GM12873 (cell line): ENCODE data around the gene PCDHGA10.
A peak's percentile ranks its signal among the peaks of the same experiment; 100 is the strongest.

Experiments used
- TF ChIP-seq, protein P1 (sequence below): IDR thresholded peaks from 2 replicates; pipeline ENCODE4 v1.5.1; 2012; ENCODE audit warnings: low read depth, mild to moderate bottlenecking, moderate library complexity, low read length, control low read depth; ENCODE audit not compliant: insufficient read depth; ENCODE audit errors: missing control alignments

PCDHGA10 gene

DNA sequence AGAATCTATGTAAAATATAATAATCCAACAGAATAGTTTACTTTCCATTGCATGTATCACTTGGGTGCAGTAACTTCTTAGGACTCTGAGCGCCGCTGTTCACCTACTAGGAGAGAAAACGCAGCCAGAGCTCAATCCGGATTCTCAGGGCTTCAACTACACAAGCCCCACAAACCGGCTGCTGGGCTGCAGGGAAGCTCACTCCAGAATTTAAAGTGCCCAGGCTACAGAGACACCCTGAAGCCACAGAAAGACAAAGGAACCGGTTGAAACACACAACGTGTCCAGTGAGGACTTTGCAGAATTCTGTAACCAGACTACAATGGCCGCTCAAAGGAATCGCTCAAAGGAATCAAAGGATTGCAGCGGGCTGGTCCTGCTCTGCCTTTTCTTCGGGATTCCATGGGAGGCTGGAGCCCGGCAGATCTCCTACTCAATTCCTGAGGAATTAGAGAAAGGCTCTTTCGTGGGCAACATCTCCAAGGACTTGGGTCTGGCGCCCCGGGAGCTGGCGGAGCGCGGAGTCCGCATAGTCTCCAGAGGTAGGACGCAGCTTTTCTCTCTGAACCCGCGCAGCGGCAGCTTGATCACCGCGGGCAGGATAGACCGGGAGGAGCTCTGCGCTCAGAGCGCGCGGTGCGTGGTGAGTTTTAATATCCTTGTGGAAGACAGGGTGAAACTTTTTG, at the start of gene PCDHGA10:
Gene PCDHGA10, plus strand, starts transcription at position 134 of the 686 bp plus-strand sequence. Its CDS starts 189 bp downstream, at position 323.
- TF ChIP-seq, protein P1, sequence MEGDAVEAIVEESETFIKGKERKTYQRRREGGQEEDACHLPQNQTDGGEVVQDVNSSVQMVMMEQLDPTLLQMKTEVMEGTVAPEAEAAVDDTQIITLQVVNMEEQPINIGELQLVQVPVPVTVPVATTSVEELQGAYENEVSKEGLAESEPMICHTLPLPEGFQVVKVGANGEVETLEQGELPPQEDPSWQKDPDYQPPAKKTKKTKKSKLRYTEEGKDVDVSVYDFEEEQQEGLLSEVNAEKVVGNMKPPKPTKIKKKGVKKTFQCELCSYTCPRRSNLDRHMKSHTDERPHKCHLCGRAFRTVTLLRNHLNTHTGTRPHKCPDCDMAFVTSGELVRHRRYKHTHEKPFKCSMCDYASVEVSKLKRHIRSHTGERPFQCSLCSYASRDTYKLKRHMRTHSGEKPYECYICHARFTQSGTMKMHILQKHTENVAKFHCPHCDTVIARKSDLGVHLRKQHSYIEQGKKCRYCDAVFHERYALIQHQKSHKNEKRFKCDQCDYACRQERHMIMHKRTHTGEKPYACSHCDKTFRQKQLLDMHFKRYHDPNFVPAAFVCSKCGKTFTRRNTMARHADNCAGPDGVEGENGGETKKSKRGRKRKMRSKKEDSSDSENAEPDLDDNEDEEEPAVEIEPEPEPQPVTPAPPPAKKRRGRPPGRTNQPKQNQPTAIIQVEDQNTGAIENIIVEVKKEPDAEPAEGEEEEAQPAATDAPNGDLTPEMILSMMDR: peak; percentile 69

DNA sequence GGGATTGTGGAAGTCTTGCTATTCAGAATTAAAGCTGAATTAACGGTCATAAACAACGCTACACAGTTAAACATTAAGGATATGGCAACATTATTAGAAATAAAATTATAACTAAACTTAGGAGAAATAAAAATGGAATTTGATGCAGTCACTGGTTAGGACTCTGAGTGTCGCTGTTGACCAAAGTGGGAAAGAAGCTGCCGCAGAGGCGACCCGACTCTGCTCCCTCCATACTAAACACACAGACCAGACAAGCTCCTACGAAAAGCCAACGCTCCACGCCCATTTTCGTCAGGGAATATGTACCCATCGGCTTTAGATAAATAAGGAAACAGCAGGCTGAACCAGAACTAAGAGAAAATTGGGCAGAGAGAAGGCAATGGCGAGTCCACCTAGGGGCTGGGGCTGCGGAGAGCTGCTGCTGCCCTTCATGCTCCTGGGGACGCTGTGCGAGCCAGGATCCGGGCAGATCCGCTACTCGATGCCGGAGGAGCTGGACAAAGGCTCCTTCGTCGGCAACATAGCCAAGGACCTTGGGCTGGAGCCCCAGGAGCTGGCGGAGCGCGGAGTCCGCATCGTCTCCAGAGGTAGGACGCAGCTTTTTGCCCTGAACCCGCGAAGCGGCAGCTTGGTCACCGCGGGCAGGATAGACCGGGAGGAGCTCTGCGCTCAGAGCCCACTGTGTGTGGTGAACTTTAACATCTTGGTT, 48.7 kb upstream of the PCDHGA10 start, which contains the start of gene PCDHGA5:
Gene PCDHGA5, plus strand, starts transcription at position 211 of the 709 bp plus-strand sequence. Its CDS starts 169 bp downstream, at position 380.
- TF ChIP-seq, protein P1: no peak

DNA sequence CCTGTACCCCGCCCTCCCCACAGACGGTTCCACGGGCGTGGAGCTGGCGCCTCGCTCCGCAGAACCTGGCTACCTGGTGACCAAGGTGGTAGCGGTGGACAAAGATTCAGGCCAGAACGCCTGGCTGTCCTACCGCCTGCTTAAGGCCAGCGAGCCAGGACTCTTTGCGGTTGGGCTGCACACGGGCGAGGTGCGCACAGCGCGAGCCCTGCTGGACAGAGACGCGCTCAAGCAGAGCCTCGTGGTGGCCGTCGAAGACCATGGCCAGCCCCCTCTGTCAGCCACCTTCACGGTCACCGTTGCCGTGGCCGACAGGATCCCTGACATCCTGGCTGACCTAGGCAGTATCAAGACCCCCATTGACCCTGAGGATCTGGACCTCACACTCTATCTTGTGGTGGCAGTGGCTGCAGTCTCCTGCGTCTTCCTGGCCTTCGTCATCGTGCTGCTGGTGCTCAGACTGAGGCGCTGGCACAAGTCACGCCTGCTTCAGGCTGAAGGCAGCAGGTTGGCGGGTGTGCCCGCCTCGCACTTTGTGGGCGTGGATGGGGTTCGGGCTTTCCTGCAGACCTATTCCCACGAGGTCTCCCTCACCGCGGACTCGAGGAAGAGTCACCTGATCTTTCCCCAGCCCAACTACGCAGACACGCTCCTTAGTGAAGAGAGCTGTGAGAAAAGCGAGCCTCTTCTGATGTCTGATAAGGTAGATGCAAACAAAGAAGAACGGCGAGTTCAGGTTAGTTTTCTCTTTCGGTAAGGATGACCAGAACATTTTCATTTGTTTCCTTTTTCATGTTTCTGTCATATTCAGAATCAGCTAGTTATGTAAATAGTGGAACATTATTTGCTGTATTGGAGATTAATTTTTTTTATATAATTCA, 46.5 kb upstream of the PCDHGA10 start:
- TF ChIP-seq, protein P1: no peak

DNA sequence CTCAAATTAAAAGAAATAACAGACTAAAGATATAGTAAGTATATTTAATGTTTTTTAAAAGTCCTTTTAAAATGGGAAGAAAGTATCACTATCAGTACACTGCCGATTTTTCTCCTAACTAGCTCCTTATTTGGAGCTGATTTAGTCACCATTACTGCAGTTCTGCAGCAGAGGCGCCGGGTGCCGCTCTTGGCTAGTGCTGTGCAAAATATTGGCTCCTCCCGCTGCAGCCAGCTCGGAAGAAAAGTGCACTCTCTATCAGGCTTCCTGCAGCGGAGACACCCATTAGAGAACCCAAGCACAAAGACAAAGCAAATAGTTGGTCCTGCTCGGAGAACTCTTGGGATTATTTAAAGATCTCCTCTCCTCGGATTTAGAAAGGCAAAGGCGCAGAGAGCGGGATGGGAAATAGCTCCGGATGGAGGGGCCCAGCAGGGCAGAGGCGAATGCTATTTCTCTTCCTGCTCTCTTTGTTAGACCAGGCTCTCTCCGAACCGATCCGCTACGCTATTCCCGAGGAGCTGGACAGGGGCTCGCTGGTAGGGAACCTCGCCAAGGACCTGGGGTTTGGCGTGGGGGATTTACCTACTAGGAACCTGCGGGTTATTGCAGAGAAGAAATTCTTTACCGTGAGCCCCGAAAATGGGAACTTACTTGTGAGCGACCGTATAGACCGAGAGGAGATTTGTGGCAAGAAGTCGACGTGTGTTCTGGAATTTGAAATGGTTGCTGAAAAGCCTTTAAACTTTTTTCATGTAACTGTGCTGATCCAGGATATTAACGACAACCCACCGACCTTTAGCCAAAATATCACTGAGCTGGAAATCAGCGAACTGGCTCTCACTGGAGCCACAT, 42.6 kb upstream of the PCDHGA10 start, which contains the start of gene PCDHGB3:
Gene PCDHGB3, plus strand, starts transcription at position 249 of the 855 bp plus-strand sequence. Its CDS starts 153 bp downstream, at position 402.
- TF ChIP-seq, protein P1: peak; percentile 67

DNA sequence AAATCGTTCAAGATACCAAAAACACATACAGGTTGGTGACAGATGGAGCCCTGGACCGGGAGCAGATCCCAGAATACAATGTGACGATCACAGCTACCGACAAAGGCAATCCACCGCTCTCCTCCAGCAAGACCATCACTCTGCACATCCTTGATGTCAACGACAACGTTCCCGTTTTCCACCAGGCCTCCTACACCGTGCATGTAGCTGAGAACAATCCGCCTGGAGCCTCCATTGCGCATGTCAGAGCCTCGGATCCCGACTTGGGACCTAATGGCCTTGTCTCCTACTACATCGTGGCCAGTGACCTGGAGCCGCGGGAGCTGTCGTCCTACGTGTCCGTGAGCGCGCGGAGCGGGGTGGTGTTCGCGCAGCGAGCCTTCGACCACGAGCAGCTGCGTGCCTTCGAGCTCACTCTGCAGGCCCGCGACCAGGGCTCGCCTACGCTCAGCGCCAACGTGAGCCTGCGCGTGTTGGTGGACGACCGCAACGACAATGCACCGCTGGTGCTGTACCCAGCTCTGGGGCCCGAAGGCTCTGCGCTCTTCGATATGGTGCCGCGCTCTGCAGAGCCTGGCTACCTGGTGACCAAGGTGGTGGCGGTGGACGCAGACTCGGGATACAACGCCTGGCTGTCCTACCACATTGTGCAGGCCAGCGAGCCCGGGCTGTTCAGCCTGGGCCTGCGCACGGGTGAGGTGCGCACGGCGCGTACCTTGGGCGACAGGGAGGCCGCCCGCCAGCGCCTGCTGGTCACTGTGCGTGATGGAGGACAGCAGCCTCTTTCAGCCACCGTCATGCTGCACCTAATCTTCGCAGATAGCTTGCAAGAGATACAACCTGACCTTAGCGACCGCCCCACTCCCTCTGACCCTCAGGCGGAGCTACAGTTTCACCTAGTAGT, 41.0 kb upstream of the PCDHGA10 start:
- TF ChIP-seq, protein P1: no peak
